Measurements from ENCODE around the gene RETREG2. TPM values are rescaled to one million over a fixed set of nuclear protein-coding genes. Genes with fewer than 3 reads are reported as not detected.

RETREG2 gene
- polyA plus RNA-seq, 2 of the 4 experiments (the other 2 are of a cell fraction), result 52.8 to 67.5 TPM

DNA sequence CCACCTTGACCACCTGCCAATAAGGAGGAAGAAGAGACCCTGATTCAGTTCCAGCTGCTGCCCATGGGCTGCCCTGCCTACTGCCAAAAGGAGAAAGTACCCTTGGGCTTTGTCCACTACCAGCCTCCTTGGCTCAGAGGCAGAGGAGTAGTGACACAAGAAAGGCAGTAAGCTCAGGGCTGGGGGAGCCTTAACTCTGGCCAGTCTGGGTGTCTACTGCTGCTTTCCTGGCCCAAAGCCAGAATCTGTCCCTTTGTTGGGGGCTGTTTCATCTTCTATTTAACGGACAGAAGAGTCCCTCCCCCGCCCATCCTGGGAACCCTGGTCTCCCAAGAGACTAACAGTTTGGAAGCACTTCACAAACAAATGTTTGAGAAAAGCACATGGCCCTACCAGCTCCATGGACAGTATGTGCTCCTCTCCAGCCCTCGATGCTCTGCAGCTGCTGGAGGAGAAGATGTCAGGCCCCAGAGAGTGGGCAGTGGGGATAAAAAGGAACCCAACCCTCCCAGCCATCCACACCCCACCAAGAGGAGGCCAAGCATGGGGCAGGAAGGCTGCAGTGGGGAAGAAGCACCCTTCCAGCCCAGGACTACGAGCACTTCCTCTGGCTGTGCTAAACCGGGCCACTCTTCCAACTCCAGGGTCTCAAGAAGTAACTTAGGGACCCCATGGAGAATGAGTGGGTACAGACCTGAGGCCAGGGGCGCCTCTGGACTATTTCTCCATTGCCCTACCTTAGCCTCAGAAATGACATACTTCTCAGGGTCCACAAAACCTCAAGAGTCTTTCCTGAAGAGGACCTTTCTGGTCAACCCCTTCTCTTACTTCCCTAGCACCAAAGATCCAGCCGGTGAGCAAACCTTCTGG is 50.2 kb downstream of the RETREG2 start:
- WGBS (ENCODE audit: missing lambda C conversion rate), result 61% methylated on average over 7 of the region's 7 CpGs
- ChIA-PET CTCF (interaction anchor here (0.8 to 9.4 kb wide), 9 partner anchors 7 to 64 kb away, joined by 3 to 86 read pairs (median 4); partner anchors contain the start of gene CNPPD1), POLR2A (interaction anchor here (0.7 to 2.6 kb wide), 10 partner anchors 9 to 169 kb away, joined by 3 to 19 read pairs (median 6); partner anchors contain the start of genes DNAJB2, GLB1L, STK16 and TUBA4B)
- Histone ChIP-seq H3K4me1 (peaks cover 19% of the 10 kb centered on the region), H3K4me2 (peak overlapping the region; percentile 98), H3K27ac (peak overlapping the region; percentile 82 to 95), H3K4me3 (peak overlapping the region; percentile 85), H3K9me3 (no peaks in the 10 kb centered on the region)
- DNase-seq (ENCODE audit: low read depth in 1 of 2, low spot score in 1 of 2) (no peak), ATAC-seq (no peak), FAIRE-seq (no peak)
- TF ChIP-seq RCOR1 (IDR thresholded peaks at IDR 0.05; ENCODE audit: low read depth, low read length) (no peak), MAFK (IDR thresholded peaks at IDR 0.05; ENCODE audit: partially characterized antibody) (no peak), RAD21 (conservative IDR thresholded peaks at IDR 0.05 in 1 of 2, IDR thresholded peaks at IDR 0.05 in 1 of 2) (no peak), GATA3 (IDR thresholded peaks at IDR 0.05; ENCODE audit: borderline replicate concordance) (no peak), E2F6 (IDR thresholded peaks at IDR 0.05; ENCODE audit: borderline replicate concordance, low read depth) (no peak), EHMT2 (IDR thresholded peaks at IDR 0.05; ENCODE audit: low read depth) (no peak), FOSL2 (IDR thresholded peaks at IDR 0.05) (no peak), FOSL2 (CRISPR knock-in tag; IDR thresholded peaks at IDR 0.05) (no peak), SMC3 (IDR thresholded peaks at IDR 0.05) (no peak), JUN (IDR thresholded peaks at IDR 0.05) (no peak), HOXB13 (CRISPR knock-in tag; IDR thresholded peaks at IDR 0.05; ENCODE audit: low read depth) (no peak), HEYL (CRISPR knock-in tag; IDR thresholded peaks at IDR 0.05) (no peak), RNF2 (IDR thresholded peaks at IDR 0.05; ENCODE audit: borderline replicate concordance, low read depth) (no peak), ZNF302 (CRISPR knock-in tag; IDR thresholded peaks at IDR 0.05) (no peak), HOXB5 (CRISPR knock-in tag; IDR thresholded peaks at IDR 0.05) (no peak), MAZ (IDR thresholded peaks at IDR 0.05; ENCODE audit: borderline replicate concordance, low read depth, low read length) (no peak), ZC3H11A (IDR thresholded peaks at IDR 0.05) (no peak), PHF8 (IDR thresholded peaks at IDR 0.05; ENCODE audit: borderline replicate concordance, low read depth) (no peak), CHD2 (IDR thresholded peaks at IDR 0.05; ENCODE audit: low read length, partially characterized antibody) (no peak)
- TF ChIP-seq, protein P1, sequence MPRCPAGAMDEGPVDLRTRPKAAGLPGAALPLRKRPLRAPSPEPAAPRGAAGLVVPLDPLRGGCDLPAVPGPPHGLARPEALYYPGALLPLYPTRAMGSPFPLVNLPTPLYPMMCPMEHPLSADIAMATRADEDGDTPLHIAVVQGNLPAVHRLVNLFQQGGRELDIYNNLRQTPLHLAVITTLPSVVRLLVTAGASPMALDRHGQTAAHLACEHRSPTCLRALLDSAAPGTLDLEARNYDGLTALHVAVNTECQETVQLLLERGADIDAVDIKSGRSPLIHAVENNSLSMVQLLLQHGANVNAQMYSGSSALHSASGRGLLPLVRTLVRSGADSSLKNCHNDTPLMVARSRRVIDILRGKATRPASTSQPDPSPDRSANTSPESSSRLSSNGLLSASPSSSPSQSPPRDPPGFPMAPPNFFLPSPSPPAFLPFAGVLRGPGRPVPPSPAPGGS (IDR thresholded peaks at IDR 0.05), result no peak

DNA sequence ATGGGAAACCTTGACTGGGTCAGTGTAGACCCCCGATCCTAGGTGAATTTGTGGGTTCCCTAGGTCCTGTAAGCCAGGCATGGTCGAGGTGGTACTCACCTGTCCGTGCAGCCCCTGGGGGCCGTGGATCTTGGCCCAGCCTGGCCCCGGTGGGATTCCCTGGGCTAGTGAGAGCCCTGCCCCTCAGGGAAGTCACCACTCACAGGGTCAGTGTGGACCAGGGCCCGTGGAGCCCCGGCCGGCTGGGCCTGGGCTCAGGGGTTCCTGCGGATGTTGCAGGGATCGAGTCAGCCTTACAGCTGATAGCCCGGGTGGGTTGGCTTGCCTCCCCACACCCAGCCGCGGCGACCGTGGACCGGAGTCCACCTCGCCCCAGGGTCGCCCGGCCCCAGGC is 50.8 kb downstream of the RETREG2 start:
- no peaks in the 10 kb centered on the region for H3K9me3 ChIP-seq
- H3K4me2 ChIP-seq, result peak overlapping the region; percentile 98
- DNase-seq (ENCODE audit: low read depth in 1 of 2, low spot score in 1 of 2) (no peak), ATAC-seq (peak; percentile 36 to 48), FAIRE-seq (no peak)
- peaks cover 19% of the 10 kb centered on the region for H3K4me1 ChIP-seq
- 2% methylated on average over 10 of the region's 19 CpGs for WGBS (ENCODE audit: missing lambda C conversion rate)
- peak overlapping the region; percentile 82 to 95 for H3K27ac ChIP-seq
- ChIA-PET CTCF (interaction anchor here (1.1 to 9.4 kb wide), 10 partner anchors 8 to 75 kb away, joined by 3 to 86 read pairs (median 6); partner anchors contain the start of gene TUBA4A), POLR2A (interaction anchor here (0.7 to 2.6 kb wide), 12 partner anchors 9 to 170 kb away, joined by 3 to 19 read pairs (median 6); partner anchors contain the start of genes DNAJB2, GLB1L, STK16 and TUBA4A)
- TF ChIP-seq, protein P1 (IDR thresholded peaks at IDR 0.05), result no peak
- TF ChIP-seq, protein P2, sequence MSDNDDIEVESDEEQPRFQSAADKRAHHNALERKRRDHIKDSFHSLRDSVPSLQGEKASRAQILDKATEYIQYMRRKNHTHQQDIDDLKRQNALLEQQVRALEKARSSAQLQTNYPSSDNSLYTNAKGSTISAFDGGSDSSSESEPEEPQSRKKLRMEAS (IDR thresholded peaks at IDR 0.05), result no peak
- TF ChIP-seq E2F6 (IDR thresholded peaks at IDR 0.05; ENCODE audit: borderline replicate concordance, low read depth), result no peak
- TF ChIP-seq FOSL2 (IDR thresholded peaks at IDR 0.05), result no peak
- TF ChIP-seq FOSL2 (CRISPR knock-in tag; IDR thresholded peaks at IDR 0.05), result peak; percentile 2; the same call in 1 of the 2 replicates
- peak overlapping the region; percentile 85 for H3K4me3 ChIP-seq

All from A549 (cell line).